IMR-90 (cell line): Measurements from ENCODE around the gene KIF25. TPM values are rescaled to one million over a fixed set of nuclear protein-coding genes. Genes with fewer than 3 reads are reported as not detected.
A peak's percentile ranks its signal among the peaks of the same experiment; 100 is the strongest.

ENCODE experiments used
- ATAC-seq: fragments of 200-7000 bp; cut with Tn5 transposase; 2 replicates; pipeline ENCODE4 v1.9.1; 2020; ENCODE audit warnings: low read depth, mild to moderate bottlenecking, moderate library complexity
- BruUV-seq: library from RNA; stranded (reverse); fragments of 400-500 nt; replicated peaks from 2 replicates; lab custom pipeline; 2021; lab: Mats Ljungman, UMichigan
- CTCF ChIA-PET: fragments of 300-600 bp; formaldehyde crosslinking; extraction: SDS; loops from one replicate; lab custom pipeline; 2021; ENCODE audit warnings: antibody characterized with exemption; lab: Yijun Ruan, JAX
- POLR2A ChIA-PET: fragments of 300-600 bp; sonication (Branson Sonifier 250); formaldehyde crosslinking; loops from one replicate; lab custom pipeline; 2022; ENCODE audit warnings: antibody characterized with exemption; ENCODE audit not compliant: unreplicated experiment; lab: Charles Lee
- DNase-seq: peaks from one replicate; pipeline ENCODE4 v3.0.0; 2013
- H2AFZ ChIP-seq: replicated peaks from 2 replicates; pipeline ENCODE3; 2013; ENCODE audit warnings: low read length, mild to moderate bottlenecking; ENCODE audit not compliant: poor library complexity
- H2AK5ac ChIP-seq: 2 replicates; pipeline ENCODE4 v1.6.1; 2013; ENCODE audit warnings: low read depth, low read length, inconsistent platforms
- H2AK9ac ChIP-seq: replicated peaks from 2 replicates; pipeline ENCODE3; 2013; ENCODE audit warnings: mild to moderate bottlenecking, low read depth, low read length, moderate library complexity; ENCODE audit not compliant: poor library complexity
- H2BK120ac ChIP-seq: 2 replicates; pipeline ENCODE4 v1.6.1; 2013; ENCODE audit warnings: low read depth, low read length, inconsistent platforms
- H2BK15ac ChIP-seq: 3 replicates; pipeline ENCODE4 v1.6.1; 2013; ENCODE audit warnings: low read depth, low read length, inconsistent platforms
- H2BK20ac ChIP-seq: 2 replicates; pipeline ENCODE4 v1.6.1; 2013; ENCODE audit warnings: low read depth, mild to moderate bottlenecking, inconsistent platforms, low read length, moderate library complexity
- H2BK5ac ChIP-seq: 2 replicates; pipeline ENCODE4 v1.6.1; 2013; ENCODE audit warnings: mild to moderate bottlenecking, low read depth, low read length, inconsistent platforms; ENCODE audit not compliant: poor library complexity, severe bottlenecking
- H3K14ac ChIP-seq: replicated peaks from 2 replicates; pipeline ENCODE4 v1.6.1; 2013; ENCODE audit warnings: low read depth, low read length, inconsistent platforms
- H3K18ac ChIP-seq: 2 replicates; pipeline ENCODE4 v1.6.1; 2013; ENCODE audit warnings: low read depth, low read length, control low read depth
- H3K23ac ChIP-seq: 2 replicates; pipeline ENCODE4 v1.6.1; 2013; ENCODE audit warnings: low read depth, low read length, inconsistent platforms
- H3K27ac ChIP-seq: 2 replicates; pipeline ENCODE4 v1.5.1; 2013; ENCODE audit warnings: mild to moderate bottlenecking, control low read depth, low read length; ENCODE audit not compliant: insufficient read depth
- H3K27me3 ChIP-seq: 2 replicates; pipeline ENCODE4 v1.6.1; 2013; ENCODE audit warnings: low read length; ENCODE audit not compliant: control insufficient read depth, insufficient read depth
- H3K36me3 ChIP-seq: 2 replicates; pipeline ENCODE4 v1.6.1; 2013; ENCODE audit warnings: low read length, mixed read lengths; ENCODE audit not compliant: control insufficient read depth, insufficient read depth
- H3K4ac ChIP-seq: 2 replicates; pipeline ENCODE4 v1.6.1; 2013; ENCODE audit warnings: low read depth, low read length, inconsistent platforms
- H3K4me1 ChIP-seq: 2 replicates; pipeline ENCODE4 v1.6.1; 2013; ENCODE audit warnings: low read length, mixed read lengths; ENCODE audit not compliant: control insufficient read depth, insufficient read depth
- H3K4me2 ChIP-seq: 2 replicates; pipeline ENCODE4 v1.6.1; 2013; ENCODE audit warnings: low read depth, mild to moderate bottlenecking, control low read depth, low read length, moderate library complexity
- H3K4me3 ChIP-seq: 2 replicates; pipeline ENCODE4 v1.5.1; 2013; ENCODE audit warnings: low read depth, mild to moderate bottlenecking, control low read depth, low read length, moderate library complexity; ENCODE audit not compliant: insufficient read depth
- H3K56ac ChIP-seq: 2 replicates; pipeline ENCODE4 v1.6.1; 2013; ENCODE audit warnings: low read length, inconsistent platforms; ENCODE audit not compliant: insufficient read depth; ENCODE audit errors: extremely low read depth
- H3K79me1 ChIP-seq, 2 experiments: 2 replicates each; pipeline ENCODE4 v1.6.1; 2013; ENCODE audit warnings: low read length in 2 of 2, inconsistent platforms in 1 of 2, low read depth in 1 of 2
- H3K9ac ChIP-seq: 2 replicates; pipeline ENCODE4 v1.6.1; 2013; ENCODE audit warnings: low read depth, low read length, control low read depth
- H3K9me1 ChIP-seq: 2 replicates; pipeline ENCODE4 v1.6.1; 2013; ENCODE audit warnings: low read length, inconsistent platforms; ENCODE audit not compliant: insufficient read depth
- H3K9me3 ChIP-seq: 2 replicates; pipeline ENCODE4 v1.6.1; 2013; ENCODE audit warnings: low read length; ENCODE audit not compliant: control insufficient read depth, insufficient read depth
- H4K20me1 ChIP-seq: 2 replicates; pipeline ENCODE4 v1.6.1; 2013; ENCODE audit warnings: low read length, inconsistent platforms; ENCODE audit not compliant: insufficient read depth
- H4K5ac ChIP-seq: 2 replicates; pipeline ENCODE4 v1.6.1; 2013; ENCODE audit warnings: mild to moderate bottlenecking, low read depth, low read length, control low read depth
- H4K8ac ChIP-seq, 2 experiments: 2 replicates each; pipeline ENCODE4 v1.6.1; 2013; ENCODE audit warnings: low read depth in 2 of 2, low read length in 2 of 2, control low read depth in 1 of 2, inconsistent platforms in 1 of 2
- H4K91ac ChIP-seq: 2 replicates; pipeline ENCODE4 v1.6.1; 2013; ENCODE audit warnings: low read depth, low read length, inconsistent platforms; ENCODE audit not compliant: insufficient read depth
- MAZ ChIP-seq: IDR thresholded peaks from 2 replicates; pipeline ENCODE4 v1.6.1; 2012; ENCODE audit warnings: low read depth, mild to moderate bottlenecking, low read length, improper control_type of control experiment, moderate library complexity, borderline replicate concordance
- WGBS, 2 experiments: methylation state at CpG; one replicate each; pipeline versions ENCODE4 v1.1.5 to v1.1.7; 2013; ENCODE audit warnings: missing lambda C conversion rate in 2 of 2; ENCODE audit not compliant: insufficient read length in 1 of 2; ENCODE audit errors: extremely low coverage in 2 of 2; 5-methylcytosine and 5-hydroxymethylcytosine counted together
- dilution Hi-C: fragments of 300-500 bp; cut with HindIII; formaldehyde crosslinking; loops from one replicate; pipeline ENCODE4 v1.14.3; 2018; ENCODE audit warnings: low sequenced_read_pairs; ENCODE audit not compliant: unreplicated experiment
- in situ Hi-C: fragments of 300-500 bp; cut with MboI; formaldehyde crosslinking; loops from 3 replicates; pipeline ENCODE4 v1.14.3; 2019; ENCODE audit warnings: low sequenced_read_pairs, inconsistent platforms, mixed read lengths
- intact Hi-C: fragments of 100-400 bp; cut with micrococcal nuclease; formaldehyde crosslinking; loops from 2 replicates; pipeline ENCODE4 v1.10.0; 2022
- polyA plus RNA-seq, 3 experiments: library from polyadenylated mRNA; depleted of rRNA; stranded (reverse); fragments of >200 nt; gene quantifications; 2 replicates each; pipeline ENCODE4 v1.2.3, GENCODE V29; 2012; ENCODE audit warnings: low replicate concordance in 1 of 3
- total RNA-seq: library from RNA; depleted of rRNA; stranded (reverse); fragments of >200 nt; gene quantifications from 2 replicates; pipeline ENCODE4 v1.2.3, GENCODE V29; 2012

The KIF25 gene
- total and polyA plus RNA-seq, 2 of the 4 experiments (the other 2 are of a cell fraction), result not detected

- intact Hi-C loops, result no loop called here
- no peak overlapping the region for H3K4me2 ChIP-seq
Measured at GRCh38 chr6:167974640-167975344, 22.7 kb upstream of the KIF25 start.

More at GRCh38 chr6:167974640-167975344, 22.7 kb upstream of the KIF25 start:
- no peak overlapping the region for H3K18ac ChIP-seq
- H3K4me1 ChIP-seq, result peaks cover 4% of the 10 kb centered on the region; the same call in 1 of the 2 replicates
- no peak overlapping the region for H2AK9ac ChIP-seq
- no peak overlapping the region for H4K8ac ChIP-seq
- no TSS peak for BruUV-seq
- in situ Hi-C loops, result no loop called here
- H3K27ac ChIP-seq, result no peak overlapping the region
- H2BK15ac ChIP-seq, result no peak overlapping the region
- ATAC-seq (peak; percentile 21; the same call in 1 of the 2 replicates), DNase-seq (peak; percentile 32)
- H3K9ac ChIP-seq, result no peak overlapping the region
- no peak overlapping the region for H3K4me3 ChIP-seq
- dilution Hi-C loops, result no loop called here
- no peak overlapping the region for H2BK120ac ChIP-seq
- no peak overlapping the region for H3K56ac ChIP-seq
- no peak overlapping the region for H2AK5ac ChIP-seq
- no peaks in the 10 kb centered on the region for H3K9me3 ChIP-seq
- H4K91ac ChIP-seq, result no peak overlapping the region
- H3K36me3 ChIP-seq, result no peaks in the 10 kb centered on the region
- no peak overlapping the region for H2AFZ ChIP-seq
- ChIA-PET POLR2A (no interaction called here), CTCF (no interaction called here)
- no peak overlapping the region for H3K23ac ChIP-seq
- no peak overlapping the region for H3K4ac ChIP-seq
- no peak overlapping the region for H3K14ac ChIP-seq
- H3K9me1 ChIP-seq, result peaks cover 2% of the 10 kb centered on the region; the same call in 1 of the 2 replicates
- H3K27me3 ChIP-seq, result peaks cover 2% of the 10 kb centered on the region; the same call in 1 of the 2 replicates
- TF ChIP-seq MAZ, result no peak
- H4K20me1 ChIP-seq, result no peaks in the 10 kb centered on the region
- no peaks in the 10 kb centered on the region for H3K79me1 ChIP-seq
- no peak overlapping the region for H2BK20ac ChIP-seq
- WGBS, 2 experiments, result 90% methylated on average over 2 of the region's 12 CpGs; no CpG with 5 or more reads in 1 of the 2 experiments
- no peak overlapping the region for H4K5ac ChIP-seq
- no peak overlapping the region for H2BK5ac ChIP-seq
